Activated T-helper 1 cell treated with anti-CD3 and anti-CD28 coated beads, Interleukin-12 subunit alpha, Interleukin-12 subunit beta, Interleukin-2, Interleukin-4 antibody, amounts not matched to agents 30 ng/mL and 10 ng/mL and 1 ng/mL, durations not matched to agents 14 hours and 24 hours and 36 hours (primary cell): Measurements from ENCODE around the gene TMC1. TPM values are rescaled to one million over a fixed set of nuclear protein-coding genes. Genes with fewer than 3 reads are reported as not detected.

Source experiments
- DNase-seq: peaks from one replicate; pipeline ENCODE4 v3.0.0; 2021; ENCODE audit warnings: low spot score
- H3K27ac Mint-ChIP-seq: one replicate; pipeline ENCODE4 v1.8.0; 2021; ENCODE audit warnings: mild to moderate bottlenecking, mixed read lengths
- H3K27me3 Mint-ChIP-seq: one replicate; pipeline ENCODE4 v1.8.0; 2022; ENCODE audit warnings: mild to moderate bottlenecking, moderate library complexity, mixed read lengths; ENCODE audit not compliant: insufficient read depth
- H3K36me3 Mint-ChIP-seq: one replicate; pipeline ENCODE4 v1.8.0; 2021; ENCODE audit warnings: low read depth, mixed read lengths
- H3K4me1 Mint-ChIP-seq: one replicate; pipeline ENCODE4 v1.8.0; 2021; ENCODE audit warnings: low read depth, mixed read lengths
- H3K4me3 Mint-ChIP-seq: one replicate; pipeline ENCODE4 v1.8.0; 2021; ENCODE audit warnings: mild to moderate bottlenecking, moderate library complexity, mixed read lengths
- H3K9me3 Mint-ChIP-seq: one replicate; pipeline ENCODE4 v1.8.0; 2021; ENCODE audit warnings: mixed read lengths
- intact Hi-C: fragments of 100-400 bp; cut with micrococcal nuclease; formaldehyde crosslinking; loops from one replicate; pipeline ENCODE4 v1.15.1; 2024
- total RNA-seq: library from RNA; stranded (reverse); gene quantifications from 2 replicates; pipeline ENCODE4 v1.2.3, GENCODE V29; 2022

The TMC1 gene
- total RNA-seq, 1 donor from 2014 or later = not detected

GRCh38 chr9:72560086-72560485, 38.7 kb downstream of the TMC1 start:
- no peaks in the 10 kb centered on the region for H3K27me3 Mint-ChIP-seq
- H3K36me3 Mint-ChIP-seq = no peaks in the 10 kb centered on the region

GRCh38 chr9:72563806-72564205, 42.4 kb downstream of the TMC1 start:
- intact Hi-C loops = no loop called here
- H3K4me1 Mint-ChIP-seq = no peaks in the 10 kb centered on the region
- no peak overlapping the region for H3K27ac Mint-ChIP-seq
- peaks cover 4% of the 10 kb centered on the region for H3K27me3 Mint-ChIP-seq
- no peak for DNase-seq
- no peaks in the 10 kb centered on the region for H3K36me3 Mint-ChIP-seq
- no peak overlapping the region for H3K4me3 Mint-ChIP-seq
- peaks cover 5% of the 10 kb centered on the region for H3K9me3 Mint-ChIP-seq

More at GRCh38 chr9:72560086-72560485, 38.7 kb downstream of the TMC1 start:
- intact Hi-C loops = no loop called here
- no peak overlapping the region for H3K4me3 Mint-ChIP-seq
- no peaks in the 10 kb centered on the region for H3K9me3 Mint-ChIP-seq
- peaks cover 17% of the 10 kb centered on the region for H3K4me1 Mint-ChIP-seq
- no peak overlapping the region for H3K27ac Mint-ChIP-seq
- no peak for DNase-seq

GRCh38 chr9:72564479-72565281, 43.3 kb downstream of the TMC1 start:
- no peaks in the 10 kb centered on the region for H3K4me1 Mint-ChIP-seq
- no peak overlapping the region for H3K4me3 Mint-ChIP-seq
- peaks cover 4% of the 10 kb centered on the region for H3K27me3 Mint-ChIP-seq
- H3K27ac Mint-ChIP-seq = no peak overlapping the region
- intact Hi-C loops = no loop called here
- DNase-seq = no peak
- peaks cover 5% of the 10 kb centered on the region for H3K9me3 Mint-ChIP-seq
- no peaks in the 10 kb centered on the region for H3K36me3 Mint-ChIP-seq

- Mint-ChIP-seq H3K4me3 (no peak overlapping the region), H3K9me3 (peaks cover 5% of the 10 kb centered on the region), H3K4me1 (no peaks in the 10 kb centered on the region), H3K27ac (no peak overlapping the region), H3K27me3 (peaks cover 5% of the 10 kb centered on the region), H3K36me3 (no peaks in the 10 kb centered on the region)
- DNase-seq = no peak
- intact Hi-C loops = no loop called here
Observed at GRCh38 chr9:72565535-72565934, 44.1 kb downstream of the TMC1 start.

GRCh38 chr9:72574156-72574810, 52.9 kb downstream of the TMC1 start:
- Mint-ChIP-seq H3K27me3 (peaks cover 2% of the 10 kb centered on the region), H3K27ac (no peak overlapping the region), H3K4me1 (peaks cover 13% of the 10 kb centered on the region), H3K4me3 (no peak overlapping the region), H3K9me3 (no peaks in the 10 kb centered on the region), H3K36me3 (peaks cover 1% of the 10 kb centered on the region)
- no peak for DNase-seq
- intact Hi-C loops = no loop called here

- peaks cover 1% of the 10 kb centered on the region for H3K36me3 Mint-ChIP-seq
- no peaks in the 10 kb centered on the region for H3K9me3 Mint-ChIP-seq
- no peak overlapping the region for H3K27ac Mint-ChIP-seq
- H3K27me3 Mint-ChIP-seq = no peaks in the 10 kb centered on the region
- H3K4me3 Mint-ChIP-seq = no peak overlapping the region
- intact Hi-C loops = no loop called here
- peaks cover 21% of the 10 kb centered on the region for H3K4me1 Mint-ChIP-seq
- no peak for DNase-seq
Observed at GRCh38 chr9:72575666-72576065, 54.3 kb downstream of the TMC1 start.

- Mint-ChIP-seq H3K27ac (no peak overlapping the region), H3K9me3 (no peaks in the 10 kb centered on the region), H3K4me1 (peaks cover 23% of the 10 kb centered on the region), H3K36me3 (peaks cover 1% of the 10 kb centered on the region), H3K27me3 (no peaks in the 10 kb centered on the region), H3K4me3 (no peak overlapping the region)
- intact Hi-C loops = no loop called here
- no peak for DNase-seq
Observed at GRCh38 chr9:72576087-72576486, 54.7 kb downstream of the TMC1 start.

- no peak overlapping the region for H3K27ac Mint-ChIP-seq
- H3K27me3 Mint-ChIP-seq = no peaks in the 10 kb centered on the region
- H3K36me3 Mint-ChIP-seq = peaks cover 1% of the 10 kb centered on the region
- H3K4me3 Mint-ChIP-seq = no peak overlapping the region
- intact Hi-C loops = no loop called here
- no peaks in the 10 kb centered on the region for H3K9me3 Mint-ChIP-seq
- peaks cover 29% of the 10 kb centered on the region for H3K4me1 Mint-ChIP-seq
- no peak for DNase-seq
Observed at GRCh38 chr9:72577212-72577753, 55.9 kb downstream of the TMC1 start.

GRCh38 chr9:72579190-72579589, 57.8 kb downstream of the TMC1 start:
- Mint-ChIP-seq H3K36me3 (peaks cover 1% of the 10 kb centered on the region), H3K4me1 (peaks cover 40% of the 10 kb centered on the region), H3K4me3 (no peak overlapping the region), H3K9me3 (no peaks in the 10 kb centered on the region), H3K27me3 (no peaks in the 10 kb centered on the region), H3K27ac (no peak overlapping the region)
- DNase-seq = no peak
- intact Hi-C loops = no loop called here

GRCh38 chr9:72579880-72580550, 58.6 kb downstream of the TMC1 start:
- intact Hi-C loops = no loop called here
- no peaks in the 10 kb centered on the region for H3K9me3 Mint-ChIP-seq
- peaks cover 35% of the 10 kb centered on the region for H3K4me1 Mint-ChIP-seq
- H3K36me3 Mint-ChIP-seq = peaks cover 1% of the 10 kb centered on the region
- H3K27ac Mint-ChIP-seq = no peak overlapping the region
- no peaks in the 10 kb centered on the region for H3K27me3 Mint-ChIP-seq
- DNase-seq = no peak
- H3K4me3 Mint-ChIP-seq = no peak overlapping the region

- H3K27ac Mint-ChIP-seq = no peak overlapping the region
- H3K36me3 Mint-ChIP-seq = peaks cover 3% of the 10 kb centered on the region
- H3K4me3 Mint-ChIP-seq = no peak overlapping the region
Observed at GRCh38 chr9:72581694-72582093, 60.3 kb downstream of the TMC1 start.

GRCh38 chr9:72583370-72583769, 62.0 kb downstream of the TMC1 start:
- H3K4me1 Mint-ChIP-seq = peaks cover 45% of the 10 kb centered on the region
- H3K9me3 Mint-ChIP-seq = peaks cover 6% of the 10 kb centered on the region
- H3K36me3 Mint-ChIP-seq = peaks cover 1% of the 10 kb centered on the region
- intact Hi-C loops = no loop called here
- H3K27ac Mint-ChIP-seq = peak overlapping the region; percentile 4
- no peak for DNase-seq
- H3K4me3 Mint-ChIP-seq = no peak overlapping the region
- no peaks in the 10 kb centered on the region for H3K27me3 Mint-ChIP-seq

More at GRCh38 chr9:72581694-72582093, 60.3 kb downstream of the TMC1 start:
- H3K4me1 Mint-ChIP-seq = peaks cover 48% of the 10 kb centered on the region
- intact Hi-C loops = no loop called here
- no peaks in the 10 kb centered on the region for H3K27me3 Mint-ChIP-seq
- H3K9me3 Mint-ChIP-seq = peaks cover 6% of the 10 kb centered on the region
- DNase-seq = no peak
